GM21825 (cell line): ENCODE measurements around the gene RPS6KB2.

Source experiments
- ATAC-seq: cut with Tn5 transposase; IDR thresholded peaks from one replicate; pipeline ENCODE4 v1.9.1; 2021; ENCODE audit warnings: mild to moderate bottlenecking, moderate library complexity; ENCODE audit not compliant: unreplicated experiment

RPS6KB2 gene

GRCh38 chr11:67441098-67441563 is 12.8 kb downstream of the RPS6KB2 start:
- ATAC-seq, result no peak

GRCh38 chr11:67441731-67442351 is 13.5 kb downstream of the RPS6KB2 start:
- ATAC-seq, result no peak

- no peak for ATAC-seq
Observed at GRCh38 chr11:67442504-67443404, 14.5 kb downstream of the RPS6KB2 start.

GRCh38 chr11:67445515-67445914 is 17.2 kb downstream of the RPS6KB2 start:
- no peak for ATAC-seq

GRCh38 chr11:67448220-67448609 is 19.9 kb downstream of the RPS6KB2 start:
- ATAC-seq, result no peak

GRCh38 chr11:67449116-67449844 is 21.0 kb downstream of the RPS6KB2 start:
- ATAC-seq, result no peak

- no peak for ATAC-seq
Observed at GRCh38 chr11:67450796-67451657, 22.7 kb downstream of the RPS6KB2 start.

- ATAC-seq, result no peak
Observed at GRCh38 chr11:67451658-67451976, 23.3 kb downstream of the RPS6KB2 start.

GRCh38 chr11:67452141-67452952 is 24.1 kb downstream of the RPS6KB2 start, which contains the start of gene GPR152:
GPR152 (minus strand) TSS chr11:67452729; CDS start chr11:67452724, 5 bp downstream.
- ATAC-seq, result no peak

- no peak for ATAC-seq
Observed at GRCh38 chr11:67453816-67454732, 25.8 kb downstream of the RPS6KB2 start.

GRCh38 chr11:67455054-67455453 is 26.8 kb downstream of the RPS6KB2 start, which contains the start of gene CABP4:
CABP4 (plus strand) TSS chr11:67455354; CDS start chr11:67455424, 70 bp downstream.
- ATAC-seq, result no peak

GRCh38 chr11:67456068-67456705 is 27.9 kb downstream of the RPS6KB2 start:
- no peak for ATAC-seq

GRCh38 chr11:67457453-67457852 is 29.2 kb downstream of the RPS6KB2 start:
- ATAC-seq, result no peak

GRCh38 chr11:67458266-67458665 is 30.0 kb downstream of the RPS6KB2 start:
- ATAC-seq, result no peak

GRCh38 chr11:67463186-67463585 is 34.9 kb downstream of the RPS6KB2 start:
- no peak for ATAC-seq

GRCh38 chr11:67463680-67464410 is 35.6 kb downstream of the RPS6KB2 start:
- ATAC-seq, result no peak

- peak; percentile 51 for ATAC-seq
Observed at GRCh38 chr11:67464411-67465188, 36.3 kb downstream of the RPS6KB2 start.
